Activated T-cell treated with anti-CD3 and anti-CD28 coated beads, Interleukin-2, amount 50 U/mL, for 24 hours (primary cell): ENCODE results near the gene METRN.
"Not testable (repeated sequence)": the region's sequence is repeated elsewhere in the genome, so short reads cannot be mapped to it uniquely, and the experiment has no call there.

Source experiments
- DNase-seq: peaks from one replicate; pipeline ENCODE4 v3.0.0-alpha.2; 2020
- H3K27ac Mint-ChIP-seq: 2 replicates; pipeline ENCODE4 v1.8.0; 2020; ENCODE audit warnings: mild to moderate bottlenecking, mixed read lengths
- H3K27me3 Mint-ChIP-seq: 2 replicates; pipeline ENCODE4 v1.8.0; 2020; ENCODE audit warnings: mixed read lengths
- H3K36me3 Mint-ChIP-seq: 2 replicates; pipeline ENCODE4 v1.8.0; 2020; ENCODE audit warnings: low read depth, mixed read lengths
- H3K4me1 Mint-ChIP-seq: 2 replicates; pipeline ENCODE4 v1.8.0; 2020; ENCODE audit warnings: low read depth, mixed read lengths
- H3K4me3 Mint-ChIP-seq: 2 replicates; pipeline ENCODE4 v1.8.0; 2020; ENCODE audit warnings: mild to moderate bottlenecking, moderate library complexity, mixed read lengths
- H3K9me3 Mint-ChIP-seq: 2 replicates; pipeline ENCODE4 v1.8.0; 2020; ENCODE audit warnings: mixed read lengths

METRN gene

DNA sequence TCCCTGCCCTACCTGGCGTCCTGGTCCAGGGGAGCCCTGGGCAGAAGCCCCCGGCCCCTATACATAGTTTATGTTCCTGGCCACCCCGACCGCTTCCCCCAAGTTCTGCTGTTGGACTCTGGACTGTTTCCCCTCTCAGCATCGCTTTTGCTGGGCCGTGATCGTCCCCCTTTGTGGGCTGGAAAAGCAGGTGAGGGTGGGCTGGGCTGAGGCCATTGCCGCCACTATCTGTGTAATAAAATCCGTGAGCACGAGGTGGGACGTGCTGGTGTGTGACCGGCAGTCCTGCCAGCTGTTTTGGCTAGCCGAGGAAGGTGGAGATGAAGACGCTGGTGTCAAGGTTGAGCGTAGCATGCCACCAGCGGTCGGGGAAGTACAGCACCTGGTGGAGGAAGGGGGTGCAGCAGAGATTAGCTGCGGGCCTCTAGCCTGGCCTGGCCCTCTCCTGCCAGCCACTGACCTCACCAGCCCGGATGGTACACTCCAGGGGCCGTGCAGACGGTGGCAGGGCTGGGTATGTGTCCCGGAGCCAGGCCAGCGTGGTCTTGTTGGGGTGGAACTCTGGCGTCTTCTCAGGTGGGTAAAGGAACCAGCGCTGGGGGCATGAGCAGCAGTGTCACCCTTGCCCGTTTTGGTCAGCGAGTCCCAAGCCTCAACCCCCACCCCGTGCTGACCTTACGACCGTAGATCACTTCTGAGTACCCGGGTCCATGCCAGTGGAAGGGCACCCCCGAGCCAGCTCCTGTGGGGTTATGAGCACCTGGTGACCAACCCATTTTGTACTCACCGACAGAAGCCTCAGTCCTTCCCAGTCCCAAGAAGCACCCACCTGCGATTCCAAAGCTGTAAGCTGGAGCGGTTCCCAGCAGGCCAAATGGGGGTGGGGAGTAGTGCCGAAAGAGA, 32.2 kb upstream of the METRN start:
- Mint-ChIP-seq H3K4me1 (peaks cover 53% of the 10 kb centered on the region), H3K27ac (peak overlapping the region; percentile 88), H3K27me3 (no peaks in the 10 kb centered on the region), H3K9me3 (no peaks in the 10 kb centered on the region), H3K4me3 (peak overlapping the region; percentile 84), H3K36me3 (peaks cover 58% of the 10 kb centered on the region)
- DNase-seq: no peak

DNA sequence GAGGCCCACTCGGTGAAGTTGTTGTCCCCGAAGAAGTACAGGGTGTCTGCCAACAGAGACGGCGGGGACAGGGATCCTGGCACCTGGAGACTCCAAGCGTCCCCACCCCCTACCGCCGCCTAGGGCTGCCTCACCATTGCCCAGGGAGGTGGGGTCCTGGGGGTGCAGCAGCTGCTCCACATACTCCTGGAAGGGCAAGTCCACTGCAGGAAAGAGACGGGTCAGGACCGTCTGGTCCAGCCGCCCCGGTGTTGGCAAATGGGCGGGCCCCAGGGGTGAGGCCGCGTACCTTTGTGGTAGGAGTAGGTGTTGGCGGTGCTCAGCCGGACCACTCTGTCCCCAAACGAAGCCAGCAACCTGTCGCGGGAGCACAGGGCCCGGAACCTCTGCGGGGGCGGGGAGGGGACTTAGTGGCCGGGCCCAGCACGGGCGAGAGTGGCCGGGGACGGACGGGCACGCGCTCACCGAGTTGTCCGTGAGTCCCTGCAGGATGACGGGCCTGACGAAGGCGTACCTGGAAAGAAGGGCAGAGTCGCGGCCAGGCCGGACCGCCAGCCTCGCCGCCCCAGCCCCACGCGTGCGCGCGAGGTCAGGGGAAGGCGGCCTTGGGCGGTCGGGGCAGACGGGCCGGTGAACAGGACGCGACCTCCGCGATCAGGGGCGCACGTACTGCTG, 31.4 kb upstream of the METRN start:
- Mint-ChIP-seq H3K36me3 (peaks cover 61% of the 10 kb centered on the region), H3K4me3 (peak overlapping the region; percentile 84), H3K27me3 (no peaks in the 10 kb centered on the region), H3K4me1 (peaks cover 55% of the 10 kb centered on the region), H3K9me3 (no peaks in the 10 kb centered on the region), H3K27ac (peak overlapping the region; percentile 88)
- DNase-seq: peak; percentile 57

- peaks cover 65% of the 10 kb centered on the region for H3K36me3 Mint-ChIP-seq
- DNase-seq: peak; percentile 99
- H3K4me3 Mint-ChIP-seq: peak within 1 kb of the TSS; percentile 84
- no peaks in the 10 kb centered on the region for H3K9me3 Mint-ChIP-seq
- H3K4me1 Mint-ChIP-seq: peaks cover 58% of the 10 kb centered on the region
- H3K27me3 Mint-ChIP-seq: no peaks in the 10 kb centered on the region
- peak within 1 kb of the TSS; percentile 88 for H3K27ac Mint-ChIP-seq
These were observed 30.7 kb upstream of the METRN start, which contains the start of gene JMJD8 for GRCh38 chr16:684071-684794. Gene JMJD8, minus strand, starts transcription at chr16:684334. Its CDS starts 15 bp downstream, at chr16:684319.

DNA sequence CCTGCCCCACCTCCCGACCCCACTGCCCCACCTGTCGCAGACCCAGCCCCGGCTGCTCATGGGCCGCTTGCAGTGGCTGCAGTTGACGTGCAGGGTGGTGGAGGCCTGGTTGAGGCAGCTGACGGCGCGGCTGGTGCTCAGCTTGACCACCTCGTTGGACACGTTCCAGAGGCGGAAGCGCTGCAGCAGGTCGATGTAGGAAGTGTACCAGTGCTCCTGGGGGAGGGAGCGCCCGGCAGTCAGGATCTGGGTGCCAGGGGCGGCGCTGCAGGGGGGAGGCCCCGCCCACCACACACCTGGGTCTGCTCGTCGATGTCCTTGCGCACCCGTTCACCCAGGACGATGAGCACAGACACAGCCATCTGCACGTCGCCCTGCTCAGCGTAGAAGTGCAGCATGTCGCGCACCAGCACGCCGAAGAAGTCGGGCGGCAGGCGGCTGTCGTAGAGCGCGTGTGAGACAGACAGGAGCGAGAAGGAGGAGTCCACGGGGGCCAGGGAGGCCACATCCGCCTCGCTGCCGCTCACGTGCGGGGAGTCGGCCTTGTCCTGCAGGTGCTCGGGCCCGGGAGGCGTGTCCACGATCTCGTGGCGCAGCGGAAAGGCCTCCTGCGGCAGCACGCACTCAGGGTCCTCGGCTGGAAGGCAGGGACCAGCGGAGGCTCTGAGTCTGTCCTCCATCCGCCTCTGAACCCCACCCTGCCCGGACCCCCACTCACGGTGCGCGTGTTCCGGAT, 29.8 kb upstream of the METRN start:
- H3K27ac Mint-ChIP-seq: no peak overlapping the region

GRCh38 chr16:685967-686366, 29.0 kb upstream of the METRN start:
- Mint-ChIP-seq H3K27ac (peak overlapping the region; percentile 8), H3K36me3 (peaks cover 73% of the 10 kb centered on the region), H3K4me3 (peak overlapping the region; percentile 43), H3K27me3 (no peaks in the 10 kb centered on the region), H3K4me1 (peaks cover 61% of the 10 kb centered on the region), H3K9me3 (no peaks in the 10 kb centered on the region)
- DNase-seq: no peak

More for the DNA sequence above, 29.8 kb upstream of the METRN start:
- H3K9me3 Mint-ChIP-seq: no peaks in the 10 kb centered on the region
- peaks cover 58% of the 10 kb centered on the region for H3K4me1 Mint-ChIP-seq
- no peaks in the 10 kb centered on the region for H3K27me3 Mint-ChIP-seq
- no peak for DNase-seq
- H3K4me3 Mint-ChIP-seq: peak overlapping the region; percentile 20
- H3K36me3 Mint-ChIP-seq: peaks cover 73% of the 10 kb centered on the region

DNA sequence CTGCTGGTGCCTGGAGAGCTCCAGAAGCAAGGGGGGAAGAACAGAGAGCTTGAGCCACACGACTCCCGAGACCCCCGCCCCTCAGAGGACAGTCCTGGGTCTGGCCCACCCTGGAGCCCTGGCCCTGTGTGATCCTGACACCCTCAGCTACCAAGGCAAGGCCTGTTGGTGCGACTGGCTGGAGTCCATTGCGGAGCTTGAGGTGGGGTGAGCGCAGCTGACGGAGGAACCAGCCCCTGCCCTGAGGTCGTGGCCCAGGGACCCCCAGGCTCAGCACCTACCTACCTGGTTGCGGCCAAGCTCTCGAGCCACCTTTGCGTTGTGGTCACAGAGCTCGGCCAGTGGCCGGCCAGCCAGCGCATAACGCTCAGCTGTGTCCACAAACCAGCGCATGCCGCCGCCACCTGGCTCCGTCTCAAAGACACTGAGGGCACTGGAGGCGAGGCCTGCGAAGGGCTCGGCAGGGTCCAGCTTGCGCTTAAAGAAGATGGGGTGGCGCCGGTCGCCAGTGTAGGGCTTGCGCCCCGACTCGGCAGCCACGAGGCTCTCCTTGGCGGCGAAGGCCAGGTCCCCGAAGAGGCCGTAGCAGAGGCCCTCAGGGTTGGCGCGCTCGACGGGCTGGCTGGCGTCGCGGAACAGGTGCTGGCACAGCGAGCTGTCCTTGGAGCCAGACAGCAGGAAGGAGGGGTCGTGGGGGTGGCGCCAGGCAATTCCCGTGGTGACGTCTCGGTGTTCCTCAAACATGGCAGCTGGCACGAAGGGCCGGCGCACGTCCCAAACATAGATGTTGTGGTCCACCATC, 28.3 kb upstream of the METRN start:
- Mint-ChIP-seq H3K27ac (no peak overlapping the region), H3K4me1 (peaks cover 58% of the 10 kb centered on the region), H3K4me3 (no peak overlapping the region), H3K9me3 (no peaks in the 10 kb centered on the region), H3K27me3 (no peaks in the 10 kb centered on the region), H3K36me3 (peaks cover 66% of the 10 kb centered on the region)
- no peak for DNase-seq

GRCh38 chr16:687499-687898, 27.4 kb upstream of the METRN start:
- Mint-ChIP-seq H3K9me3 (no peaks in the 10 kb centered on the region), H3K36me3 (peaks cover 57% of the 10 kb centered on the region), H3K4me3 (no peak overlapping the region), H3K4me1 (peaks cover 50% of the 10 kb centered on the region), H3K27ac (no peak overlapping the region), H3K27me3 (no peaks in the 10 kb centered on the region)
- DNase-seq: no peak

DNA sequence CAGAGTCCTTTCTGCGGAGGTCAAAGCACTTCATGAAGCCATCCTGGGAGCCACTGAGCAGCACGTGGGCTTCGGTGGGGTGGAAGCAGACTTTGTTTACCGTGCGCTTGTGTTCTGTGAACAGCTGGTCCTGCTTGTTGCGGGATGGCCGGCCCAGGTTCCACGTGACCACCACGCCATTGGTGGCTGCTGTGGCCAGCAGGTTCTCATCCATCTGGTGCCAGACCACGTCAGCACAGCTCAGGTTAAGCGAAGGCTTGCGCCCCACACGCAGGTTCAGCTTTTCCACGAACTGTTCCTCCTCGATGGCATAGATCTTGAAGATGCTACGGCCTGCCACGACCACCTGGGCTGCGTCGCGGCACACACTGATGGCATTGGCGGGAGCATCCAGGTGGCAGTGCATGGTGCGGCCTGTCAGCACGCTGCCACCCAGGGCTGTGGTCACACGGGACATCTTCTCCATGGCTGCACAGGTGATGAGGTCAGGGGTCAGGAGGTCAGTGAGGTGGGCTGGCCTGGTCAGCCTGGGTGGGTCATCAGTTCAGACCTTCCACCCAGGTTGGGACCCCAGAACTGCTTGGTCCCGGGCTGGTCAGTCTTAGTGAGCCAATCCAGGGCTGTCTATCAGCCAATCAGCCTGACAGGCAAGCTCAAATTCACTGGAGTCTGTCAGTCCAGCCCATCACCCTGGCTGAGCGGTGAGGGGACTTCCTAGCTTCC, 25.6 kb upstream of the METRN start:
- H3K4me1 Mint-ChIP-seq: peaks cover 40% of the 10 kb centered on the region
- peak overlapping the region; percentile 90 for H3K27ac Mint-ChIP-seq
- DNase-seq: no peak
- H3K4me3 Mint-ChIP-seq: peak overlapping the region; percentile 92
- no peaks in the 10 kb centered on the region for H3K9me3 Mint-ChIP-seq
- H3K27me3 Mint-ChIP-seq: no peaks in the 10 kb centered on the region
- H3K36me3 Mint-ChIP-seq: peaks cover 45% of the 10 kb centered on the region

GRCh38 chr16:691242-691641, 23.7 kb upstream of the METRN start:
- DNase-seq, H3K4me3 Mint-ChIP-seq, H3K9me3 Mint-ChIP-seq, H3K27me3 Mint-ChIP-seq: not testable (repeated sequence)
- Mint-ChIP-seq H3K27ac (peak overlapping the region; percentile 22), H3K4me1 (peaks cover 34% of the 10 kb centered on the region), H3K36me3 (peaks cover 29% of the 10 kb centered on the region)

- Mint-ChIP-seq H3K27ac (no peak overlapping the region), H3K4me1 (peaks cover 37% of the 10 kb centered on the region), H3K9me3 (no peaks in the 10 kb centered on the region), H3K4me3 (no peak overlapping the region), H3K36me3 (peaks cover 18% of the 10 kb centered on the region), H3K27me3 (no peaks in the 10 kb centered on the region)
- no peak for DNase-seq
These were observed 22.4 kb upstream of the METRN start for GRCh38 chr16:692356-693108.

DNA sequence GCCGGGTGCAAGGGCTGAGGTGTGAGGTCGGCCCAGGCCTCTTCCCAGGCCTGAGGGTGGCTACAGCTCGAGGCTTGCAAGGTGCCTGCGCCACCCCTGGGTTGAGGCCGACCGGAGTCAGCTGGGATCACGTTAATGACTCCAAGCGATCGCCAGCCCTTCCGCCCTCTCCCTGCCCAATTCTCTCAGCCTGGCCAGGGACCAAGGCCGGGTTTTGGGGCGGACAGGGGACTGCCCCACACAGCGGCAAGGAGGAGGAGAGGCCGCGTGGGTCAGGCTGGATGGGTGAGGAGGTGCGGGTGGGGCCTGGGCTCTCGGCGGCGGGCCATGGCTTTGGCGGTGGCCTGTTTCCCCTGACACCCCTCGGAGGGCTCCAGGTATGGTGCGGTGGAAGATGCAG, 21.6 kb upstream of the METRN start:
- no peak for DNase-seq
- H3K36me3 Mint-ChIP-seq: peaks cover 15% of the 10 kb centered on the region
- H3K4me1 Mint-ChIP-seq: peaks cover 34% of the 10 kb centered on the region
- H3K27ac Mint-ChIP-seq: no peak overlapping the region
- no peaks in the 10 kb centered on the region for H3K9me3 Mint-ChIP-seq
- H3K27me3 Mint-ChIP-seq: no peaks in the 10 kb centered on the region
- peak overlapping the region; percentile 31 for H3K4me3 Mint-ChIP-seq

DNA sequence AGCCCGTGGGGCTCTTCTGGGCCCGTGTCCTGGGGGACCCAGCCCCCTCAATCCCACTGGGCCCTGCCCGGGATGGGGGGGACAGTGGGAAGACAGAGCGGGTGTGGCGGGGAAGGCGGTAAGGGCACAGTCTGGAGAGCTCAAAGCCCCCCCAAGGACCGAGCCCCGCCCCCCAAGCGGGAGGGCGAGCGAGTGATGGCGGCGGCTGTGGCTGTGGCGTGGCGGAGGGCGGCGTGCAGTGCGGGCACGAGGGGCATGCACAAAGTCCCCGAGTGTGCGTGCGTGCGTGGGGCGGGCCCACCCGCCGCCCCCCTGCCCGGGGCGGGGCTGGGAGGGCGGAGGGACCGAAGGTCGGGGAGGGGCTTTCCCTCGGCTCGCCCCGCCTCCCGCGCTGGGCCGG, 21.2 kb upstream of the METRN start:
- H3K9me3 Mint-ChIP-seq: no peaks in the 10 kb centered on the region
- H3K4me3 Mint-ChIP-seq: peak overlapping the region; percentile 31
- peaks cover 11% of the 10 kb centered on the region for H3K36me3 Mint-ChIP-seq
- peak; percentile 60 for DNase-seq
- no peaks in the 10 kb centered on the region for H3K27me3 Mint-ChIP-seq
- no peak overlapping the region for H3K27ac Mint-ChIP-seq
- H3K4me1 Mint-ChIP-seq: peaks cover 30% of the 10 kb centered on the region
